ENCODE data around the gene SLX4IP.

The SLX4IP gene

DNA sequence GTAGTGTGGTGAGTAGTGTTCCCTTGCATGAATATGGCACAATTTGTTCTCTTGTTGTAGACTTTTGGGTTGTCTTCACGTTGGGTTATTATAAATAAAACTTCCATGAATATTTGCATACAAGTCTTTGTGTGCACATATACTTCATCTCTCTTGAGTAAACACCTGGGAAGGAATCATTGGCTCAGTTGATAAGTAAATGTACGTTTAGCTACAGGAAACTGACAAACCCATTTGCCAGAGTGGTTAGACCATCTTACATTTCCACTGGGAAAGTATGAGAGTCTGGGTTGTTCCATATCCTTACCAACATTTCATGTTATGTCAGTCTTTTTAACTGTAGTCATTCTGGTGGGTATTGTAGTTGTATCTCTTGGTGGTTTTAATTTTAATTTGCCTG, 119.2 kb downstream of the SLX4IP start:
- no peak for DNase-seq

DNA sequence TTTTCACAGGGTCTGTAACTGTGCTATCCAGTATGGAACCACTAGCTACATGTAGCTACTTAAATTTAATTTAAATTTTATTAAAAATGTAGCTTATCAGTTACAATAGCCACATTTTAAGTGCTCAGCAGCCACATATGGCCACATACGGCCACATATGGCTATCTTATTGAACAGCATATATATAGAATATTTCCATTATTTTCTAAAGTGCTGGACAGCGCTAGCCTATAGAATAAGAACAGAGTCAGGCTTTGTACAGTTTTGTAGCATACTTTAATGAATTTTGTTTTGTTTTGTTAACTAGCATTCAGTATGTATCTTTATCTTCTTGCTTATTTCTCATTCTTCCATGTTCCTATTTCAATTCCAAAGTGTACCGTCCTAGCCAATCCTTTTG, 120.3 kb downstream of the SLX4IP start:
- DNase-seq: no peak

DNA sequence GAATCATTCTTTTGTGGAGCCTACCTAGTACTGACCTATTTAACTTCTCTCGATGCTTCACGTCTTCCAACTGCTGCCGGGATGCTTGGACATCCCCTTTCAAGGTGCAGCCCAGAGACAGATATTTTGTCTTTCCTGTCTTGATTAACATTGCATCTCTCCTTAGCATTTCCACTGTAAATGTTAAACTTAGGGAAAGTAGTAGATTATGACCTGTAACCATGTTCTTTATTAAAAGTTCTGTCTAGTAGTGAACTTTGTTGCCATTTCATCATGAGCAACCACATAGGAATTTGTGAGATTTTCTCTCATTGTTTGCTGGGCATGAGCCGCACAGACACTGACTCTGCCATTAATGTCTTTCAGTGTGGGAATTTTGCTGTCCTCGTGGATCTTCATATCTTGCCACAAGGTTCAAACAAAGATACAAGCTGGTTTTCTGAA, 120.8 kb downstream of the SLX4IP start:
- DNase-seq: no peak

DNA sequence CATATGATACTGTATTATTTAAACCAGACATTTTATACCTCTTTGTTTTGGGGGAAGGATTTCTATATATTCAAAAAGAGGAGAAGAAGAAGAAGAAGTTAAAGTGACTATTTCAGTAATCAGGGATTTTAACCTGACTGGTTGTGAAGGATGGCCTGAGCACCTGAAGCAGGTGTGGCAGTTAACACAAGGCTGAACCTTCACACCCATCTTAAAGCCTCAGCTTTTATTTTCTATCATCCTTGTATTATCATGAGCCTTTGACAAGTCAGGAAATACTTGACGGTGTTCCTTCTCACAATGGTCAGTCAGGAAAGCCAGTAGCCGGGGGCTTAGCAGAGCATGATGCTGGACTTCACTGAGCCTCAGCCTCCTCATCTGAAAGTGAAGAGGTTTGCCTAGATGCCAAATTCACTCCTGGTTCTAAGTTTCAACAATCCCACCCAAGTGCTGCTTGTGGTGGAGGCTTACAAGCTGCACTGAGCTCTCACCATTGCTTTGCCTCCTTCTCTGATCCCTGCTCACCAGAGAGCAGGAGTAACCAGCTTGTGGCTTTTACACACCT, 121.5 kb downstream of the SLX4IP start:
- no peak for DNase-seq

DNA sequence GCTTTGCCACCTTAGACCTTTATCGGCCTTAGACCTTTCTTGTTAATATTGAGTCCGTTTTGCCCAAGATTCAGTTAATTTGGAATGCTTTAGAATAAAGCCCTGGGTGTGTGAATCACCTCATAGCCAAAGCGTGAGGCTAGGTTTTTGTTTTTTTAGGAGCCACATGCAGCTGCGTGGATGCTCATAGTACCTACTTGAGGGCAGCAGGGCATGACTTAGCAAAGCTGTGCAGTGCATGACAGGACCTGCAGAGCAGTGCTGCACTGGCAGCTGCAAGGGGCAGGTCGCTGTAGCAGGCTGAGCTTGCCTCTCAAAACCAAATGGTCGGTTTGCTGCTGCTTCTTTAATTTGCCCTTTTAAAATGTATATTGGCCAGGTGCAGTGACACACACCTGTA, 122.6 kb downstream of the SLX4IP start:
- DNase-seq: no peak

DNA sequence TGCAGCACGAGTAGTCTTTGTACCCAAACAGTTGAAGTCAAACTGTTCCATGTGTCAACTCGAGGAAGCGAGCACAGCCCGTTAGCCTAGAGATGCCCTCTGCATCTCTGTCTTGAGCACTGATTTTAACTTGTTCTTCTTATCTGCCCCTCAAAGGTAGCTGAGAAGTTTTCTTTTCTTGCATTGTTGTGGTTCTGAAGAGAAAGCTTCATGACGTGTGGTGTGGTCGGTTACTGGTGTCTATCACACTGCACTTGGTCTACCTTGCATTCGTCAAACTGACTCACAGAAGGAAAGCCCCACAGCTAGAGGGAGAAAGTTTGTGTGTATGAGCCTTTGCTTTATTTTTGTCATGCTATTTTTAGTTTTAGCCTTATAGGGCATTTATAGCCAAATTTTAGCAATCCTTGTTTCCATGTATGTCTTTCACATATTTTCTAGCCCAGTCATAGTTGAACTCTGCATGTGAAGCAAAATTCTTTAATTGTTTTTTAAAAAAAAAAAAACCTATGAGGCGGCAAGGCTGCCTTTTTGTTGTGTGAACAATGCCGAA, 123.6 kb downstream of the SLX4IP start:
- DNase-seq: no peak

DNA sequence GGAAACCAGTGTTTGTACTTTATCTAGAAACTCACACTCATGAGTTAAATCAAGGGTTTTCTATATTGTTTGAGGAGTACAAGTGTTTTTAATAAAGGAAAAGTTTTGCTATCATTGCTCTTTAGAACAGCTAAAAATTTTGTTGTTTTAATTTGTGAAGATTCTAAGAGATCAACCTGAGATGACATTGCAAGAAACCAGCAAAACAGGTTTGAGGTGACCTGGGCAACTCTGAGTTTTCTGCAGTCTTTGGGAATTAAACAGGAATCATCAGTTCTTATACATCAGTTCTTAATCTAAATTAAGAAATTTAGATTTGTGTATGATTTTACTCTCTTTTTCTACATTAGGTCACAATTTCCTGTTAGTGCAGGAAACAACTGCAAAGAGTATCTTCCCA, 124.2 kb downstream of the SLX4IP start:
- DNase-seq: no peak

DNA sequence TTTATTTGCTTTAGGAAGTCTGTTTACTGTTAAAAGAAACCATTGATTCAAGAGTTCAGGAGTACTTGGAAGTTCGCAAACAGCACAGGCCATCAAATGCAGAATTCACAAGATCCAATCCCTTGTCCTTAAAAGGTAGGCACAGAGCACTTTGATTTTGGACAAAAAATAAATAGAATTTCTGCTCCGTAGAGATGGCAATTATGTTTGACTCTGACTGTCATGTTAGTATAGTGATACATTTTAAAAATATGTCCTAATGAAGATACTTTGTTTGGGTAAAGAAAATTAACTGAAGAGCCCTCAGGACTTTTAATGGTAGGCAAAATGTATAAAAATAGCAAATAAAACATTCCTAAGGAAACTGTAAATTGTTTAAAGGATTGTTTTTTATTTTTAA, 125.6 kb downstream of the SLX4IP start:
- no peak for DNase-seq

DNA sequence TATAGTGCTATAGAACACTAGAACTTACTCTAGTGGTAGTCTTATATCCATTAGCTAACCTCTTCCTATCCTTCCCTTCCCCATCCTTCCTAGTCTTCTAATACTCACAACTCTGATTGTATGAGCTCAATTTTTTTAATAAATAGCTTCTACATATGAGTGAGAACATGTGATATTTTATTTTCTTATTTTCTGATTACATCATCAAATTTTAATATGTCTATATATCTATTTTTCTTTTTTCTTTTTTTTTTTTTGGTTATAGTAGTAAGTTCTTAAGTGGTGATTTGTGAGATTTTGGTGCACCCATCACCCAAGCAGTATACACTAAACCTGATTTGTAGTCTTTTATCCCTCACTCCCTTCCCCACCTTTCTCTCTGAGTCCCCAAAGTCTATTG, 126.2 kb downstream of the SLX4IP start:
- DNase-seq: no peak

DNA sequence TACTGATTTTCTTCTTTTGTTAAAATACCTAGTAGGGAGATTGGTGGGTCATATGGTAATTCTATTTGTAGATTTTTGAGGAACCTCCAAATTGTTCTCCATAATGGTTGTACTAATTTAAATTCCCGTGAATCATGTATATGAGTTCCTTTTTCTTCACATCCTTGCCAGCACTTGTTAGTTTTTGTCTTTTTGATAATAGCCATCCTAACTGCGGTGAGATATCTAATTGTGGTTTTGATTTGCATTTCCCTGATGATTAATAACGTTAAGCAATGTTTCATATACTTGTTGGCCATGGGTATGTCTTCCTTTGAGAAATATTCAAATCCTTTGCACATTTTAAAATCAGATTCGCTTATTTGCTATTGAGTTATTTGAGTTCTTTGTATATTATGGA, 127.8 kb downstream of the SLX4IP start:
- no peak for DNase-seq

DNA sequence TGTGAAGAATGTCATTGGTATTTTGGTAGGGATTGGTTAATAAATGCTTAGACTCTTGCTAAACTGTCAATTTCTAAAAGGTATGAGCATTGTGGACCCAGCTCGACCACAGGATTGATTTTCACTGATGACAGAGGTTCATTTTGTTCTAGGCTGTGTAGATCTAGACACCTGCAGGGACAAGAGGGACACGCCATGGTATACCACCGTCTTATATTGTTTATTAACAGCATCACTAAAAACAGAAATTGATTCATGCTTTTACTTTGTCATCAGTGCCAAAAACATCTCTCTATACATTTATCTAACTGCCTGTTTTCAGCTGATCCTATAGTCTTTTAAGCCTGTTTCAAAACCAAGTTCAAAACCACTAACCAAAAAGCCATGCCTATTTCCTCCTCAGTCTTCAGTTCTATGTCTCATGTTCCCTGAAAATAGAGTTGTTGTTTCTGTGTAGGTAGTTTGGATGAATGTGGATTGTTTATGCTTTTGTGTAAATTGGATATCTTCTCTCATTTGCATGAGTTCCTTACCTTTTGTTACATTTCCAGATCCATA, 128.9 kb downstream of the SLX4IP start:
- DNase-seq: no peak

DNA sequence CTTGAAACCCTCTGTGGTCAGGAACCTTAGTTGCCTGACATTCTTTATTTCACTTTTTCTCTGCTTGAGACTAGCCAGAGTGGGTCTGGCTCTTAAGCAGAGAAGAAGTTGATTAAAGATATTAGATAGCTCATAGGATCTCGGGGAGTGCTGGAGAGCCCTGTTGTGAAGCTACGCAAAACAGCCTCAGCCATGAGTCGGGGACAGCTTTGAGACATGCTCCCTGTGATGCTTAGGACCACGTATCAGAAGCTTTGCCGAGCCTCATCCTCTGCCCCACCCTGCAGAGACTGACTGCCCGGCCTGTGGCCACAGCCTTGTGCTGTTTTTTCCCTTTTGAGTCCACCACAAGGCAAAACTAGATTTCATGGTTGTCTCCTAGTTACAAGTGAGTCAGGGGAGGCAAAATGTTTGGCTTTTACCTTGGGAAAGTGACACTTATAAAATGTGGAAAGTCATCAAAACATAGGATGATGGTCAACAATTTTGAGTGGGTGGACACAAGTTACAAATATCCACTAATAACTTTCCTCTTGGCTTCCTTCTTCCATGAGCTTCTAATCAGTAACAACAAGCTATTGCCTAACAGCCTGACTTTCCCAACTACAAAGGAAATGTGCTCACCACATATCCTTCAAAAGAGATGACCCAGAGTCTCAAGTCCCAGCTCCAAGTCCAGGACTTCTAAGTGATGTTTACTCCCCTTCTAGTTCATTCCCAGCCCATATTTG, 130.3 kb downstream of the SLX4IP start:
- no peak for DNase-seq

DNA sequence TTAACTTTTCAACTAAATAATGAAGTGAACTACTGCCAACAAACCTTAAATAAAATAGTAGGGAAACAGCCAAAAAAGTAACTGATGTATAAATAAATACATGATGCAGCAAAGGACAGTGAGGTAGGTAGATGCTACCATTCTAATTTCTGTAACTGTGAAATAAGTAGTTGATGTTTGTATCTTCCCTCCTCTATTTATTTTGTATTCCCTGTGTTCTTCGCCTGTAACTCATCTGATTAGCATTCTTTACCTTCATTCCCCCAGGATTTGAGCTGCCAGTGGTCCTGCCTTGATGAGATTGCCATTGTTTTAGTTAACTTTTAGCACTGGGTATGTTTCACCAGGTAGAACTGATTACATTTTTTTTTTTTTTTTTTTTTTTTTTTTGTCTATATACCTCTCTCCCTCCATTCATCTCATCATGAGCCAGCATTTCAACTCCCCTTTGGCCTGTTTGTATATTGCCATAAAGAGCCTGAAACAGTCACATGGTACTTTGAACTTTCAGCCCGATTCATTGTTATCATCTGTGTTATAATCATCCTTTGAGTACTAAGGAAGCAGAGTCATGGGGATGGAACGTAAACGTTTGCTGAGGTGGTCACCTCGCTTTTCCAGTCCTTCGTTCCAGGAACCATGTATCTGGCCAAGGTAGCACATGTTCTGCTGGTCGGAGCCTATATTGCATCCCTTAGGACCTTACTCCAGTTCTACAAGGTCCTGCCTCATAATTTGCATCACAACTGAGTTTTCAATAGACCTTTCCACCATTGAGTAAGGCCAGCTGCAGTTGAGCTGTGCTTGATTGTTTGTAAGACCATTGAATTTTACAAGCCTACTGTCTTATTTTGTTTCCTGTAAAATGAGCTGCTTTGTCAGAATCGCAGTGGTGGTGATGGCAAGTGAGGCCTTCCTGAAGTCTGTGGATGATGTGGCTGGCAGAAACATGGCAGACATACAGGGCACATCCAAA, 131.1 kb downstream of the SLX4IP start:
- DNase-seq: no peak

DNA sequence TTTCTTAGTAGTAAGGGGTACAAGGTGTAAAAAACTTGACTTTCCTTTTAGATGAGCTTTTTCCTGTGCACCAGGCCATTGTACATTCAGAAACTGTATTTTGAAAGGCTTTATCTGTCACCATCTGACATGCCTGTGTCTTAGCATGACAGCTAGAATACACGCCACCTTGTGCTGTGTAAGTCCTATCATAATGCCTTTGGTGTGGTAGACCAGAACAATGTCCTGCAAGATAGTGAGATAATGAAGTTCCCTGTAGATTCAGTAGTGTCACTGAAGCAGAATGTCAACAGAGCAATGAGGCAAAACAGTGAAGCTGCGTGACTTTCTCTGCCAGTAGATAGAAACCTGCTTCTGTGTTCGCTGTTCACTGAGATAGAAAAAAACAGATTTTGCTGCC, 132.9 kb downstream of the SLX4IP start:
- DNase-seq: no peak

DNA sequence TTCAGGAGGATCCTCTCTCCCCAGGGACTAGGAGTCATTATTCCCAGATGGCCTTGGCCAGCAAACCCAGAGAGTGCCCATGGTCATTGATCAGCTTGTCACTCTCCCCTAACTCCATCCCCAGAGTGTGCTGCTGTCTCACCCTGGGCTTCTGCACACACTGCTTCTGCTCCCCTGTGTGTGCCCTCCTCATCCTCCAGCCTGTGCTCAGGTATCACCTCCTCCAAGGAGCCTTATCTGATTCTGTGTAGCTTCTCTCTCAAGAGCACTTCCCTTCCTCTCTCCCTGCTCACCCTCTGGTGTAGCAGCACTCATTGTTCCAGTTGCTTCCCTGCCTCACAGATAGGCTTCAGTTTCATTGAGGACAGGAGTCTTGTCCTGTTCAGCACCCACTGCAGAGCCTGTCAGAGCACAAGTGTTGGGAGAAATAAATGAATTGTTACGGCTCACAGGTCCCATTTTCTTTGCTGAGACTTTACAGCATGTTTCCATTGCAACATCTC, 136.3 kb downstream of the SLX4IP start:
- DNase-seq: no peak

DNA sequence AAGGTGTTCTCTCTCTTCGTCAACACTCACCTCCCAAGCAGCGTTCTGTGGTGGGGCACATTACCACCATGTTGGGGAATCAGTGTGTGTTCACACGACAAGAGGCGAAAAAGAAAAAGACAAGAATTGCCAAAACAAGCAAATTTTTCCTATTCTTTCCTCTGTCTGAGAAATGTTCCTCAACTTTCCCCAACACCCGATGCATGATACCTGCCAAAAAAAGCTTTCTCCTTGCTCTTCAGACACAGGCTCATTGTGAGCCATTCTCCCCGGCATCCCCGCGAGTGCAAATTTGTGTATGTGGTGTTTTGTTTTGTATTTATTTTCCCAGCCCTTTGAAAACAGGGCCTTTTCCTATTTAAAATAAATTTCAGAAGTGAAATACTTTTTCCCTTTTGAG, 137.7 kb downstream of the SLX4IP start:
- DNase-seq: no peak

DNA sequence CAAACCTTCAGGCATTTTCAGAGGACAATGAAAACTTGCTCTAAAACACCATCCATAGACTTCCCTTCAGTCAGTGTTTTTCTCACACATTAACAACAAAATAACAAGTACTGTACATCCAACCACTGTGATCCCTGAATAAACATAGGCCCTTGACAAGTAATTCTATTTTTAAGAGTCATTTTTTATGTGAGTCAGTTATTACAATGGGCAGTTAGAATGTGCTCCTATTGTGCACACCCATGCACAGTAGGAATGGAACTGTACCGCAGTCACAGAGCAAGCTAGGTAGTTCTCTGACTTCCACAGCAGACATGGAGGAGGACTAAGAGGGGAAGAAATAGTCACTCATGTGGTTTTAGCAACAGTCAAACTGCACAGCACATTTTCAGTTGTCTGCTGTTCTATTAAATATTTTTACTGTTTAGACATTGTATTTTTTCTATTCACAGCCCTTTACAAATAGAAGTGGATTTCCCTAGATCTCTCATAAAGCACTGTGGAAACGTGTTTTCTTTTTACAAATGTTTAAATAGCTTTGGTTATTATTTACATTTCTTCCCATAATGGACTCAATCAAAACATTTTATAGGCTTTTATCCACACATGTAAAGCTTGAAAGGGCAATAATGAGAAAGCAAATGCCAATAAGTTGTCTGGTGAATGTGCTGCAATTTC, 138.3 kb downstream of the SLX4IP start:
- DNase-seq: no peak

DNA sequence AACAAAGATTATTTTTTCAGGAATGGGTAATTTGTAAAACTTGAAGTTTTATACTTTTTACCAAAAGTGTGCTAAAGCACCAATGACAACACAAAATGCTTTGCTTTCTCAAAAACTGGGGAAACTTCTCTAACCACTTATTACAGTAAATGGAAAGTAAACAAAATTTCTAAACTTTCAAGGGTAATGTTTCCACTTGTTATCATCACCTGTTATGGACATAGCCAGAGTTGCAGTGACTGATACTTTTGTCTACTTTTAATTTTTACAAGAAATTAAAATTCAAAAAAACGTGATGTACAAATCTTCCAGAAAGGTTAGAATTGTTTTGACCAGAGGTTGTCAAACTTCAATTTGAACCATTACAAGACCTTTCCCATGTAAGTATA, 138.8 kb downstream of the SLX4IP start:
- DNase-seq: no peak

DNA sequence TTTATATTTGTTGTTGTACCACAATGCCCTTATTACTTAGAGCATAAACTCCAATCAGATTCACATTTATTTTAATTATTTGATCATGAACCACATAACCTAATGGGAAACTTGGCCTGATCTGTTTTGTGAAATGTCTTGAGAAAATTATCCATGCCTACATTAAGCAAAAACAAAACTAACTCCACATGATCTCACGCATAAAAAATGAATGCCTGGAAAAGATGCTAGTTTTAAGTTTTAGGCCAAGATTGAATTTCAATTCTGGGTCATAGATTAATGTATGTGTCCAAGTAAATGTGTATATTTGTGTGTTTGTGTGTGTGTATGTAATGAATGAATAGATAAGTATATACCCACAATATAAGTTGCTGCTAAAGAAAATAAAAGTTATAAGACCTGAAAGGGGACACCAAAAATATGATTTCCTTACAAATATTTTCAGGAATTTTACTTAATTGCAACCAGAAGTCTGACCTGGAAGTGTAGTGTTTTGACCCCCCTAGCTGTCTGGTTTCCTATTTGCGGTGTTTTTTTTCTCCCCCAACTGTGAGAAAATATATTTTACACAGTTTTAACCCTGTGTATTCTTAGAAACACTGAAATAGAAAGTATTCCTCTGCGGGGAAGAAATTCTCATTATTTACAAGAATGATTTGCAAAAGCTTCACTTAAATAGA, 141.4 kb downstream of the SLX4IP start:
- DNase-seq: no peak

DNA sequence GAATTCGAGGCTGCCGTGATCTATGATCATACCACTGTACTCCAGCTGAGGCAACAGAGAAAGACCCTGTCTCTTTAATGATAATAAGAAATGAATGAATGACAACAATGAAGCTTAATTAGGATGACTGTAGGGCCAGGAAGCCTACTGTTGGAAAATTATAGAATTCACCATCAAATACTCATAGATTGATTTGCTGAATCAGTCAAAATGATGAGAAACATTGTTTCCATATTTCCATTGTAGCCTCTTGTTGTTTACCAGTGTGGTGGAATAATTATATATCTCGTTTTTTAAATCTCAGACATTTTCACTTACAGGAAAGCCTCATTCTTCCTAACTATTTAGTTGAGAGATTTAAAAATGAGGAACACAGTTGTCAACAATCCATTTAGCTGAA, 142.5 kb downstream of the SLX4IP start:
- DNase-seq: no peak

DNA sequence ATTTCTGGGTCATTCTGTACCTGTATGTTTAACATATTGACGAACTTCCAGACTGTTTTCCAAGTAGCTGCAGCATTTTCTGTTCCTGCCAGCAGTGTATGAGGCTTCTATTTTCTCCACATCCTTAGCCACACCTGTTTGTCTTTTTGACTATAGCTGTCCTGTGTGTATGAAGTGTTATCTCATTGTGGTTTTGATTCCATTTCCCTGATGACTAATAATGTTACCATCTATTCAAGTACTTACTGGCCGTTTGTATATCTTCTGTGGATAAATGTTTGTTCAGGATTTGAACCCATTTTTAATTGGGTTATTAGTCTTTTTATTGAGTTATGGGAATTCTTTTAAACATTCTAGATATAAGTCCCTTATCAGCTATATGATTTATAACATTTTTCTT, 143.5 kb downstream of the SLX4IP start:
- DNase-seq: no peak

DNA sequence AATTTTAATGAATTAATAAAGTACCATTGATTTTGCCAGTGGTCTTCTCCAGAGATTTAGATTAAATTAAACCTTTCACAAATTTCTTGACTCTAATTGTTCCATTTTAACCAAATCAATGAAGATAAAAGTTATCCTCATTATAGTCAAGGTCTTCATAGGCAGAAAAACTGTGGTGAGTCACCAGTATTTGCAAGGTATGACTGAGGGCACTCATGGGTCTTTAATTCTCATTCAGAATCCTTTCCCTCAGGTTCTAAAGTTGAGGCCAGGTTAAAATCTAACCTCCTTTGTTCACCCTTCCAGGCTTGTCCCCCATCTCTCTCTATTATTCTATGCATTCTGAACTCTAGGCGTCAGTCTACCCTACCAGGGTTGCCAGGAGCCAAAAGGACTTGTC, 144.8 kb downstream of the SLX4IP start:
- DNase-seq: no peak
